GM12878 (cell line): Measurements from ENCODE around the gene TBC1D10A.
A peak's percentile ranks its signal among the peaks of the same experiment; 100 is the strongest.

ENCODE experiments used
- BRCA1 ChIP-seq: IDR thresholded peaks from 2 replicates; pipeline ENCODE4 v1.6.1; 2011; ENCODE audit warnings: low read depth, low read length, improper control_type of control experiment
- CTCF ChIP-seq, 3 experiments: IDR thresholded peaks in 2 of 3; conservative IDR thresholded peaks in 1 of 3; 2 replicates each; pipeline ENCODE4 v1.5.1; 2011; ENCODE audit warnings: low read depth in 3 of 3, low read length in 3 of 3, mild to moderate bottlenecking in 3 of 3, control low read depth in 2 of 3, moderate library complexity in 2 of 3, inconsistent platforms in 1 of 3, mixed read lengths in 1 of 3; ENCODE audit not compliant: control insufficient read depth in 2 of 3, insufficient read depth in 1 of 3; ENCODE audit errors: extremely low read depth in 1 of 3
- EGR1 ChIP-seq, 2 experiments: IDR thresholded peaks; 1 replicate in 1 of 2; 2 replicates in 1 of 2; pipeline ENCODE4 v1.6.1; 2011 to 2012; ENCODE audit warnings: low read depth in 2 of 2, low read length in 2 of 2, borderline replicate concordance in 1 of 2, mild to moderate bottlenecking in 1 of 2, moderate library complexity in 1 of 2
- EP300 ChIP-seq, 2 experiments: fragments of 150-350 bp in 1 of 2; IDR thresholded peaks; 2 replicates each; pipeline ENCODE4 v1.6.1; 2011 to 2012; ENCODE audit warnings: low read depth in 2 of 2, low read length in 2 of 2, borderline replicate concordance in 1 of 2, improper control_type of control experiment in 1 of 2, inconsistent platforms in 1 of 2; ENCODE audit not compliant: control insufficient read depth in 1 of 2
- POLR2AphosphoS5 ChIP-seq: IDR thresholded peaks from 2 replicates; pipeline ENCODE4 v1.6.1; 2011; ENCODE audit warnings: mild to moderate bottlenecking, low read length, inconsistent platforms
- RAD21 ChIP-seq: IDR thresholded peaks from 2 replicates; pipeline ENCODE4 v1.6.1; 2011; ENCODE audit warnings: mild to moderate bottlenecking, low read depth, low read length, moderate library complexity; ENCODE audit not compliant: insufficient read depth
- RAD51 ChIP-seq: fragments of 450-650 bp; IDR thresholded peaks from 2 replicates; pipeline ENCODE4 v1.6.1; 2016; ENCODE audit warnings: moderate library complexity, mild to moderate bottlenecking, inconsistent platforms
- RCOR1 ChIP-seq: conservative IDR thresholded peaks from 2 replicates; pipeline ENCODE4 v1.6.1; 2012; ENCODE audit warnings: low read depth, low read length, improper control_type of control experiment
- SMC3 ChIP-seq: IDR thresholded peaks from 2 replicates; pipeline ENCODE4 v1.6.1; 2011; ENCODE audit warnings: low read length, improper control_type of control experiment, borderline replicate concordance
- SREBF1 ChIP-seq: IDR thresholded peaks from 2 replicates; pipeline ENCODE4 v1.6.1; 2012; ENCODE audit warnings: mild to moderate bottlenecking, low read length
- SUPT20H ChIP-seq: IDR thresholded peaks from 2 replicates; pipeline ENCODE4 v1.6.1; 2011; ENCODE audit warnings: low read depth, mild to moderate bottlenecking, low read length, moderate library complexity, borderline replicate concordance; ENCODE audit not compliant: control insufficient read depth
- ZNF217 ChIP-seq: fragments of 450-650 bp; IDR thresholded peaks from 2 replicates; pipeline ENCODE4 v1.6.1; 2017; ENCODE audit warnings: antibody characterized with exemption, mild to moderate bottlenecking
- TF ChIP-seq, protein P1 (sequence below): fragments of 450-650 bp; IDR thresholded peaks from 2 replicates; pipeline ENCODE4 v1.6.1; 2016; ENCODE audit warnings: mild to moderate bottlenecking, moderate library complexity, borderline replicate concordance
- TF ChIP-seq, protein P2 (sequence below): IDR thresholded peaks from 2 replicates; pipeline ENCODE4 v1.6.1; 2012; ENCODE audit warnings: low read depth, low read length, improper control_type of control experiment

- no peak for TF ChIP-seq RCOR1
- peak; percentile 67 for TF ChIP-seq ZNF217
- no peak for TF ChIP-seq CTCF (IDR thresholded peaks at IDR 0.05 in 2 of 3, conservative IDR thresholded peaks at IDR 0.05 in 1 of 3; ENCODE audit: control insufficient read depth in 2 of 3, extremely low read depth in 1 of 3, insufficient read depth in 1 of 3, low read depth in 3 of 3, low read length in 3 of 3)
- TF ChIP-seq, protein P1, sequence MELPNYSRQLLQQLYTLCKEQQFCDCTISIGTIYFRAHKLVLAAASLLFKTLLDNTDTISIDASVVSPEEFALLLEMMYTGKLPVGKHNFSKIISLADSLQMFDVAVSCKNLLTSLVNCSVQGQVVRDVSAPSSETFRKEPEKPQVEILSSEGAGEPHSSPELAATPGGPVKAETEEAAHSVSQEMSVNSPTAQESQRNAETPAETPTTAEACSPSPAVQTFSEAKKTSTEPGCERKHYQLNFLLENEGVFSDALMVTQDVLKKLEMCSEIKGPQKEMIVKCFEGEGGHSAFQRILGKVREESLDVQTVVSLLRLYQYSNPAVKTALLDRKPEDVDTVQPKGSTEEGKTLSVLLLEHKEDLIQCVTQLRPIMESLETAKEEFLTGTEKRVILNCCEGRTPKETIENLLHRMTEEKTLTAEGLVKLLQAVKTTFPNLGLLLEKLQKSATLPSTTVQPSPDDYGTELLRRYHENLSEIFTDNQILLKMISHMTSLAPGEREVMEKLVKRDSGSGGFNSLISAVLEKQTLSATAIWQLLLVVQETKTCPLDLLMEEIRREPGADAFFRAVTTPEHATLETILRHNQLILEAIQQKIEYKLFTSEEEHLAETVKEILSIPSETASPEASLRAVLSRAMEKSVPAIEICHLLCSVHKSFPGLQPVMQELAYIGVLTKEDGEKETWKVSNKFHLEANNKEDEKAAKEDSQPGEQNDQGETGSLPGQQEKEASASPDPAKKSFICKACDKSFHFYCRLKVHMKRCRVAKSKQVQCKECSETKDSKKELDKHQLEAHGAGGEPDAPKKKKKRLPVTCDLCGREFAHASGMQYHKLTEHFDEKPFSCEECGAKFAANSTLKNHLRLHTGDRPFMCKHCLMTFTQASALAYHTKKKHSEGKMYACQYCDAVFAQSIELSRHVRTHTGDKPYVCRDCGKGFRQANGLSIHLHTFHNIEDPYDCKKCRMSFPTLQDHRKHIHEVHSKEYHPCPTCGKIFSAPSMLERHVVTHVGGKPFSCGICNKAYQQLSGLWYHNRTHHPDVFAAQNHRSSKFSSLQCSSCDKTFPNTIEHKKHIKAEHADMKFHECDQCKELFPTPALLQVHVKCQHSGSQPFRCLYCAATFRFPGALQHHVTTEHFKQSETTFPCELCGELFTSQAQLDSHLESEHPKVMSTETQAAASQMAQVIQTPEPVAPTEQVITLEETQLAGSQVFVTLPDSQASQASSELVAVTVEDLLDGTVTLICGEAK, result no peak; the same call in 1 of the 2 replicates
- no peak for TF ChIP-seq SMC3
- TF ChIP-seq SUPT20H, result no peak
- TF ChIP-seq, protein P2, sequence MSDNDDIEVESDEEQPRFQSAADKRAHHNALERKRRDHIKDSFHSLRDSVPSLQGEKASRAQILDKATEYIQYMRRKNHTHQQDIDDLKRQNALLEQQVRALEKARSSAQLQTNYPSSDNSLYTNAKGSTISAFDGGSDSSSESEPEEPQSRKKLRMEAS, result no peak
- no peak for TF ChIP-seq RAD51
- TF ChIP-seq RAD21, result no peak
- no peak for TF ChIP-seq EGR1 (IDR thresholded peaks at IDR 0.05; ENCODE audit: borderline replicate concordance in 1 of 2, low read depth in 2 of 2, low read length in 2 of 2)
- TF ChIP-seq POLR2AphosphoS5, result 0 out of 2 replicates have a peak, but pooled peaks have one; percentile 7
- TF ChIP-seq SREBF1, result no peak
- TF ChIP-seq EP300 (IDR thresholded peaks at IDR 0.05; ENCODE audit: borderline replicate concordance in 1 of 2, control insufficient read depth in 1 of 2, low read depth in 2 of 2, low read length in 2 of 2), result no peak
- TF ChIP-seq BRCA1, result no peak
Measured at GRCh38 chr22:30305906-30306626, 20.7 kb downstream of the TBC1D10A start.
